Daoy (cell line): ENCODE results near the gene RNF144B. TPM values are rescaled to one million over a fixed set of nuclear protein-coding genes. Genes with fewer than 3 reads are reported as not detected.
"Not testable (repeated sequence)": the region's sequence is repeated elsewhere in the genome, so short reads cannot be mapped to it uniquely, and the experiment has no call there.

Source experiments
- DNase-seq: peaks from one replicate; pipeline ENCODE4 v3.0.0-alpha.2; 2015; ENCODE audit warnings: low read depth
- total RNA-seq: library from RNA; depleted of rRNA; stranded (reverse); fragments of >200 nt; shearing (Covaris generic); gene quantifications from 2 replicates; pipeline ENCODE4 v1.2.3, GENCODE V29; 2014

RNF144B gene
- total RNA-seq, 1 experiment from 2014 or later: 2.3 TPM

DNA sequence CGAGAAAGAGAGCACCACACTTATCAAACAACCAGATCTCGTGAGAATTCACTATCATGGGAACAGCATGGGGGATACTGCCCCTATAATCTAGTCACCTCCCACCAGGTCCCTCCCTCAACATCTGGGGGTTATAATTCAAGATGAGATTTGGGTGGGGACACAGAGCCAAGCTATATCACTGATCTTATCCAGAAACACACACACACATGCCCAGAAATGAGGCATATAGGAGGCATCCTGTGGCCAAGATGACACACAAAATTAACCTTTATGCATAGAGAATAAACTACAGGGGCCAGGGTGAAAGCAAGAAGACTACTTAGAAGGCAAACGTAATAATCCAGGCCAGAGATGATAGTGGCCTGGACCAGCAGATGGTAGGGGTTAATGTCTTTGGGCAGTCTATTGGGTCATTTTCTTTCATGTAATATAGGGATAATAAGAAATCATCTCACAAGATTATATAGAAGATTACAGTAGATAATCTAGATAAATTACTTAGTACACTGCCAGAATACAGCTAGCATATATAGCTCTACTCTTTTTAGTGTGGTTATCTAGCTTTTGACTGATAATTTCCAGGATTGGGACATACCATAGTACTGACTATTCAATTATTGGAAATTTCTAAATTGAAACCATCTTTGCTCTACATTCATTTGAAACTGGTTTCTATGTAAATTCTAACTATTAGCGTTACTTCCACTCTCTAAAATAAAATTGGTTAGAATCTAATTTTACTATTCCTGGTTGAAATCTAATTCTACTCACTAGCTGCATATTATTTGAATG, 20.0 kb downstream of the RNF144B start:
- DNase-seq: peak; percentile 29

DNA sequence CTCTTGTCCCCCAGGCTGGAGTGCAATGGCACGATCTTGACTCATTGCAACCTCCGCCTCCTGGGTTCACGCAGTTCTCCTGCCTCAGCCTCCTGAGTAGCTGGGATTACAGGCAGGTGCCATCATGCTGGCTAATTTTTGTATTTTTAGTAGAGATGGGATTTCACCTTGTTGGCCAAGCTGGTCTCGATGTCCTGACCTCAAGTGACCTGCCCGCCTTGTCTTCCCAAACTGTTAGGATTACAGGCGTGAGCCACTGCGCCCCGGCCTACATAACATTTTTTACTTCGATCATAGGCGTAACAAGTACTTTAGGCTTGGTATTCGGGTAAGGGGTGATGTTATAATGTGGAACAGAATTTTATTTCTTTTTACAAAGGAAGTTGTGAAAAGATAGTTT, 22.5 kb downstream of the RNF144B start:
- not testable (repeated sequence) for DNase-seq

DNA sequence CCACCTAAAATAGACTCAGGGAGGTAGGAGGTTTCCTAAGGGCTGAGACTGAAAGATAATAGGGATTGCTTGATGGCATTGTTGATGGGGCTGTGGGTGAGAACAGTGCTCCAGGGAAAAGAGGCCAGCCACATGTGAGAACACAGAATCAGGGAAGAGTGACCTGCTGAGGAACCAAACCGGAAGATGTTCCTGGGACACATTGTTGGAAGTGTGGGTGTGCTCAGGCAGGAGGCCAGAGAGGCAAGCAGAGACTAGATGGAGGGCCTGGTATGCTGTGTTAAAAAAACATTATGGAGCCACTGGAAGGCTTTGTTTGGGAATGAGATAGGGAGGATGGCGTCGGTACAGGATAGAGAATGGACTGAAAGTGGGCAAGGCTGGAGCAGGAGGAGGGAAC, 23.3 kb downstream of the RNF144B start:
- no peak for DNase-seq

DNA sequence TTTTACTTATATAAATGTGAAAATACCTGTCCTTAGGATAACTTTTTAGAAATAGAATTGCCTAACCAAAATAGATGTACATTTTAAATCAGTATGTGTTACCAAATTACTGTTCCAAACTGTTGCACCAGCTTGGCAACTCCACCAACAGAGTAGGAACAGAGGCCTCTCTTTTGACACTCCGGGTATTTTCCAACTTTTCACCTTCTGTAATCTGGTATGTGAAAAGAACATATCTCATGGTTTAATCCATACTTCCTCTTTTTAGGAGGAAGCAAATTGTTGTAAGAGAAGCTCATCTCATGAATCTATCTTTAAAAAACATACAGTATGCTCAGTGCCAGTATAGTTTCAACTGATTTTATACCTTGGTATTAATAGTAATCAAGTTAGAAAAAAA, 24.9 kb downstream of the RNF144B start:
- no peak for DNase-seq

DNA sequence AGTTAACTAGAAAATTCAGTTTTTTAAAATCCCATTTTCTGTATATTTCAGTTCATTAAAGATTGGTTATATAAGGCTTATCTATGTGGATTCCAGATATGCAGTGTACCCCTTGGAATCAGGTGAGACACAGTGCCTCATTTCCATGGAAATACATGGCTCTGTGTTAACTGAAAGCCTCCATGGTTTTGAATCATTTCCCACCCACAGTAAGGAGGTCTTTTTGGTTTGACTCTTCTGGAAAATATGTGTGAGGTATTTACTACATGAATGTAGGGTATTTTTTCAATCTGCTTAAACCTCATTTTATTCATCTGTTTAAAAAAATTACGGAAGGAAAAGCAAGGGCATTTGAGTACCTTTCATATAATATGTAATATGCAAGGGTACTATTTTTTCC, 25.5 kb downstream of the RNF144B start:
- no peak for DNase-seq

DNA sequence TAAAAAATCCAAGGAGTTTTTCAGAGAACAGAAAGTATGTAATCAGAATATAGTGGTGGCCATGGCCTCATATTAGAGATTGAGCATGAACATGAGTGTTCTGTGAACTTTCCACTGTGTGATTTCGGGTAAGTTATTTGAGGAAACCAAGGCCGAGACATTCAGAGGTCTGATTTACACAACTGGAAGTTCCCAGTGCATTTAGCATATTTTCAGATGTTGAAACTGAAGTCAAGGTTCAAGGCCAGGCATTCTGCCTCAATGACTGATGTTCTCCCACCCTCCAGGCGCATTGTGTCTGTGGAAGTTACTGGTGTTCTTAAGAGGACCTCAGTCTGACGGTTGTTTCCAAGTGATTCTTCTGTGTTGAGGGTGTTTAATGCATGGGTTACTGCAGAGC, 26.2 kb downstream of the RNF144B start:
- DNase-seq: no peak

DNA sequence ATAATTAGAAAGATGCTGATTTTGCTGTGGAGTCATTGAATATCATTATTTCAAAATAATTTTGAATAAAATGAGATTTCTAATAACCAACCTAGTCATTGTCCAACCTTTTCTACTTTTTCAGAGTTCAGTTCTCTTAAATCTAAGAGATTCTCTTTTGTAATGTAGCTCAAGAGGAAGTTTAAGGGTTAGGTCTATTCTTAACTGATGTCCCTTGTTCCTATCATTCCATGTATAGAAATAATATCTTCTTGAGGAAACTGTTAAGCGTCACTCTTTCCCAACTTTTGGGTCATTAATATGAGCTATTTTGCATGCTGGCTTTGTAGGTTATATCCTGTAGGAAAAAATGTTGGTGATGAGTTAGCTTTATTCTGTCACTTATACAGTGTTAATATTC, 27.0 kb downstream of the RNF144B start:
- DNase-seq: no peak

DNA sequence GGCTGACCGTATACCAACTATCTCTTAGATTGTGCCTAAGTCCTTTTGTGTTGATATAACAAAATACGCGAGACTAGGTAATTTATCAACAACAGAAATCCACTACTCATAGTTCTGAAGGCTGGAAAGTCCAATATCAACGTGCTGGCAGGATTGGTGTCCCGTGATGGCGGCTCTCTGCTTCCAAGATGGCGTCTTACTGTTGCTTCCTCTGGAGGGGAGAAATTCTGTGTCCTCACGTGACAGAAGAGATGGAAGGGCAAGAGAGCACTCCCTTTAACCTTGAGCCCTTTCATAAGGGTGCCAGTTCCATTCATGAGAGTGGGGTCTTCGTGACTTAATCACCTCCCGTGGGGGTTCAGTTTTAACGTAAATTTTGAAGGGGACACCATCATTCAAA, 28.1 kb downstream of the RNF144B start:
- DNase-seq: no peak

DNA sequence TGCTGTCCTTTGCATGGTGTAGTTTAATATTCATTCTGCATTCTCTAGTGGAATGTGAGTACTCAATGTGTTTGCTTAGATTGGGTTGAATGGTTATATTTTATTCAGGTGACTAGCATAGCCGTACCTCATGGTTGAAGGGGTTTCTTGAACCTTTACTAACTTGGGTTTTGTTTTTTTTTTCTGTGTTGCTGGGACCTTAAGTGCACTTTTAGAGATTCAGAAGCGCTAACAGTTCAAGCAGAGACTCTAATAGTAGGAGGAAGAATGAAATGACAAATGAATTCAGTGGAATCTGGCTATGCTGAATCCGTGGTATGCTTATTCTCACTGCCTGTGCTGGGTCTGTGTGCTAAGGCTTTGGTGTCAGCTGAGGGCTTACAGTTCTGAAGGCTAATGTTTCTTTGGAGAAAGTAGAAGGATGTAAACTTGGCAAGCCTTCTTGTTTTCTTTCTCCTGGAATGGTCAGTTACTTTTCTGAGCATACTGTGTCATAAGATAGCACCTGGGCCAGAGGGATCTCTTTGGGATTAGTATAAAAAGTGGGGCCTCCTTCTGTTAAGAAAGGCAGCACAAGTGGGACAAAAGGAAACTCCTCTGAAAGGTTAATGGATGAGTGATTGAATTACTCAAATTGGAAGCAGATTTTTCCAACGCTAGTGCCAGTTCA, 28.7 kb downstream of the RNF144B start:
- DNase-seq: no peak

DNA sequence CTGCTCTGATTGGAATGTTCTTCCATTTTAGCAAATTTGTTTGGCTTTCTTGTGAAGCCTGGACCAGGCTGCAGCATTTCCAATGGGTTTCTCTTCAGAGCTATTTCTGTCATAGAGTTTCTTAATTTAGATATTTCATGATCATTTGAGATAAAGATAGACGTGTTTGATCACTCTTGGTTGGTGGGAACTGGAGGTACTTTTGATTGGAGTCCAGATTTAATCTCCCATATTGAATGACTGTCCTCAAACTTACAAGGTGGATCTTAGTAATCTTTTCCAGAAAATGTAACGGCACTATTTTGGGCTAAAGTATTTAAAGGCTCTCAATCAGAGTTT, 29.2 kb downstream of the RNF144B start:
- no peak for DNase-seq

DNA sequence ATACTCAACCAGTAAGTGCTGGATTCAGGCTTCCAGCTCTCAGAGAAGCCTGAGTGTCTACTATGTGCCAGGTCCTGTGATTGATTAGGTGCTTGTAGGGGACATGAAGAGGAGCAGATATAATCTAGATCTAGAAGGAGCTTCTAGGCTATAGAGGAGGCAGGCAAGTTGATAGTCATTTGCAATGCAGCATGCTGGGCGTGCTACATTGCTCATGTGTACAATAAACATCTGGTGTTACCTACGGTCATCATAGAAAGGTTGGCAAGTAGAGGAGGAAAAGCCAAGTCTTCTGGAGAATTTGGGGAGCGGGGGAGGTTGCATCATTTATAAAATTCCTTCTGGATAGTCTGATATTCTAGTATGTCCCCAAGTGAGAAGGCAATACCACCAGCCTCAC, 33.2 kb downstream of the RNF144B start:
- DNase-seq: no peak

DNA sequence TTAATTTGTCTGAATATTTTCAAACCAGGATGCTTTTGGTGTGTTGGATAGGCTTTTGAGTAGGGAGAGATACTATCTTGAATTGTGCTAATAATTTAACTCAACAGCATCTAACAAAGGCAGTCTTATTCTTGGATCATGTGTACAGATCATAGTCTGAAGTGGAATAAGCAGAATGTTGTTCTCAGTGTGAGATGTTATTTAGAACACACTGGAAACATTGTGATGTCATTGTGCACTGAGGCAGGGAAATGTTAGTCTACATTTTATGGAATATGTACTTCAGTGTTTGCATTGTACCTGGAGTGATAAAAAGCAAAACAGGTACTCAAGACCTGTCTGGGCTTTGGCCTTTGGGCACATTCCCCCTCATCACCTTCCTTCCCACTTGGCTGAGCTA, 35.0 kb downstream of the RNF144B start:
- DNase-seq: no peak

DNA sequence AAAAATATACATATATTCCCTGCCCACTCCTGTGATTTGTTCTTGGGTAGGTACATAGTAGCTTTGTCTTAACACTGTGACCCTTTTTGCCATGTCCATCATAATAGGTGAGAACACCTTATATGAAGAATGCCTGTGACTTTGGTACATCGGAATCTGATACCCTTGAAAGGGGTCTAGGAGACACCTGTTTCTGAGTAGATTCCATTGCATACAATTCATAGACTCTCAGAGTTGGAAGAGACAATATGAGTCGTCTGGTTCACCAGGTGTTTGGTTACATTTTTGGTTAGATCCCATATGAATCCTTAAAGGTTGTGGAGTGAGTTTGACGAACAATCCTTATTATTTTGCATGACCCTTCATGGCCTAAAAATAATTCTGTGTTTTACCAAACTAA, 36.3 kb downstream of the RNF144B start:
- no peak for DNase-seq

DNA sequence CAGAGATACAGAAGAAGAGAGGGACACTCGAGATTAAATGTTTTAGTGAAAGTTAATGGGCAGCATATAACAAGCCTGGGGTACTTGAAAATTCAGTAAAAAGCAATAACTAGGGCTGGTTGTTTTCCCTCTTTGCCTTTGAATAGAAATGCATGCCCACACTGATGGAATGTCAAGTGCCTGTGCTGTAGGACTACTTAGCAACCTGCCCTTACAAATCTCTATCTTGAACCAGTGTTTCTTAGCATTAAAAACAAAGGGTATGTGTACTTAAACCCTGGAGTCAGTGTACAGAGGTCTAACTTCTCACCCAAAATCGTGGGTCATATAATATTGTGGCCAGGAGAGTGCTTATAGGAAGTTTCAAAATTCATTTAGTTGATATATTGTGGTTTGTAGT, 37.1 kb downstream of the RNF144B start:
- DNase-seq: no peak

DNA sequence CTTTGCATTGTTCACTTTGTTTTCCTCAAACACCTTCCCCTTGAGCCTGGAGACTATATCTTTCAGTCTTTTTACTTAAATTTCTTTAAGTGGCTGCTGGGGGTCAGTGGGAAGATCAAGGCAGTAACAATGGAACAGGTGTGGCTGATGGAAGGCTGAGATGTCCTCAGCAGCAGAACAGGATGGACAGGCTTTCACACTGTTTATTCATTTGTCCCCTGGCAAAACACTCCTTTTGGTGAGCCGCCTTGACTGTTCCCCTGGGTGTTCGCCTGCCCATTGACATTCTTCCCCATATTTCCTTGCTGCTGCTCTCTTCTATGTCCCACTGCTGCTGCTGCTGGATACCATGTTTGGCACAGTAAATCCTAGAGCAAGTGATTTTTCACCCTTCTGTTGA, 38.1 kb downstream of the RNF144B start:
- DNase-seq: no peak

DNA sequence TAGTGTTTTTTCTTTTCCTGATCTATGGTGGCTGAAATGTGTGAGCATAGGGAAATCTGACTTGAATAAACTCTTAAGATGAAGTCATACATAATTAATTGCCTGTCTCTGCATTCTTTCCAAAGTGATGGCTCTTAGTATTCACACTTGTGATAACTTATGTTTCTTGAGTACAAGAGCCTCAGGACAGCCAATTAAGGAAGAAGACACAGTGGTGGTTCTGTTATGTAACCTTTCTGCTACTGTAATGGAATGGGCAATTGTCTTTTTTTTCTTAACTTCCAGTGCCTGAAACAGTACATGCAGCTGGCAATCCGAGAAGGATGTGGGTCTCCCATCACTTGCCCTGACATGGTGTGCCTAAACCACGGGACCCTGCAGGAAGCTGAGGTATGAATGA, 40.1 kb downstream of the RNF144B start:
- no peak for DNase-seq

DNA sequence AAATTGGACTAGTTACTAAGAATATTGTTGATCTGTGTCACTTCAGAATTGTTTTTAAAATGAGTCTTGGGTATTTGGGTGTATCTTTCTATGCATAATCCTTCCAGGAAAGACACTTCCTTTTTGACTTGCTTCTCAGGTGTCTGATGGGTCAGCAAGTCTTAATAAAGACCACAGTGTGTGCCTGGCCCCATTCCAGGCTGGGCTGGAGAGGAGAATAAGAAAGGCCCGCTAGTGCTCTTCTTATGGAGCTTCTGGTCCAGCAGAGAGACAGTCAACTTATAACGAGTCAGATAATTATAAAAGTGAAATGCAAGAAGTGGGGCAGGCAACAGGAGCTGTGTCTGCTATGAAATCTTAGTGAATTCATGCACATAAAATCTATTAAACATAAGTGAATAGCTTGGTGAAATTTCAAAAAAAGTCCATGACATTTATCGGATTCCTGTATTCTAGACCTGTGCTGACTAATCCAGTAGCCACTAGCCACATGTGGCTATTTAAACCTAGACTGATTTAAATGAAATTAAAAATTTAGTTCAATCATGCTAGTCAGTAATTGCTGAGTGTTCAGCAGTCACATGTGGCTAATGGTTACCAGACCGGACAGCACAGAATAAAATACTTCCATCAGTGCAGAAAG, 42.6 kb downstream of the RNF144B start:
- DNase-seq: no peak

DNA sequence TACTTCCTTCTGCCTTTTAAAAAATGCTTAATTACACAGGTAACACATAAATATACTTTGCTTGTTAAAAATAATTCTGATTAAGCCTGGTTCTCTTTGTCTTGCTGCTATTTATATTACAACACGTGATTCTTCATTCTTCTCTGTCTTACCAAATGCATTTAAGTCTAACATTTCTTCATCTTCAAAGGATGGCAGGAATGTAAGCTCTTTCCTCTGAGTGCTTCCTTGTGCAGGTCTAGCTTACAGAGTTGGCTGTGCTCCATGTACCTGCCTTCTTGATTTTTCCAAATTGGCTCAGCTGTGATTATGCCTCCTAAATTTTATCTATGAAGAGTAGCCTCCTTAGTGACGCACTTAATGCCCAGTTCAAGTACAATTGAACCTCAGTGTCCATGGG, 44.4 kb downstream of the RNF144B start:
- no peak for DNase-seq

DNA sequence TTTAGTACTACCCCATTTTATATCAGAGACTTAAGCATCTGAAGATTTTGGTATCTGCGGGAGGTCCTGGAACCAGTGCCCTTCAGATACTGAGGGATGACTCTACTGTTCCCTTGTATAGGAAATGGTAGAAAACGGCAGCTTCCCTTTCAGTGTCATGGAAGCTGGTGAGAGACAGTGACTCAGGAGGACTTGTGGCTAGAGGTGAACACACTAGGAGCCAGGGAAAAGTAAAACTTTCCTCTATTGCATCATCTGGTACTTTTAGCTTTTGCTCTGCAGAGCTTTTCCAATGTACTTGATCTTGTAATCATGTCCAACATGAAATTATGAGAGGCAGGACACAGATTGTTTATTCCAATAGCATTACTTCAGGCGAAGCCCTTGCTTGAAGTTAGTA, 45.0 kb downstream of the RNF144B start:
- peak; percentile 57 for DNase-seq

DNA sequence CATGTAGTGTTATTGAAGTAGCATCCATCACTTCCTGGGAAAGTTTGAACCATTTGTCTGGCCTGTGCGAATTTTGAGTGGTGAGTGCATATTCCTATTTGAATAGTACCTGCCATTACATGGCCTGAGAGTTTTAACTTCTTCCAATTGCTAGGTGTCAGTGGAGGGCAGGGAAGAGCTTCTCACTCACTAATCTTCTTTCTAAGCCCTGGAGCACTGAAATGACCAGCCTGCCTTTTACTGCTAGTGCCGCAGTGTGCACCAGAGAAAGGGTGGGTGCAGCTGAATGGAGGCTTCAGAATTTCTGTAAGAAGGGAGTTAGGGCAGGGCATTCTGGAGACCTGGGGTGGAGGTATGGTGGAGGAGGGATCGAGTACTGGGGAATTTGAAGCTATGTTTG, 45.5 kb downstream of the RNF144B start:
- DNase-seq: no peak

DNA sequence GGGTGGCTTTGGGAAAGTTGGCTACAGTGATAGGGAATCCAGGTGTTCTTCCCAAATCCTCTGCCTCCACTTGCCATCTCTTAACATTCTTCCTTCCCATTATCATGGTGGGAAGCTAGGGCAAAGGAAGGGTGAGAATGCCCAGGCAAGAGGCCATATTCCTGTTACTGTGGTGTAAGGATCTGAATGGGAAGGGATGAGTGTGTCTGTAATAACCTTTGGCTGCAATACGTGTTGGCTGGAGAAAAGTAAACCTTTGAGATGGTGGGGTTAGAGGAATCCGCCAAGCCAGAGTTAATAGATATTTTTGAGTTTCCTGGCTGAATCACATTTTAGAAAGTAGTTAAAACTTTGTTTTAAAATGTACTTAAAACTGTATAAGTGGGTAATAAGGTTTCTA, 45.9 kb downstream of the RNF144B start:
- no peak for DNase-seq

DNA sequence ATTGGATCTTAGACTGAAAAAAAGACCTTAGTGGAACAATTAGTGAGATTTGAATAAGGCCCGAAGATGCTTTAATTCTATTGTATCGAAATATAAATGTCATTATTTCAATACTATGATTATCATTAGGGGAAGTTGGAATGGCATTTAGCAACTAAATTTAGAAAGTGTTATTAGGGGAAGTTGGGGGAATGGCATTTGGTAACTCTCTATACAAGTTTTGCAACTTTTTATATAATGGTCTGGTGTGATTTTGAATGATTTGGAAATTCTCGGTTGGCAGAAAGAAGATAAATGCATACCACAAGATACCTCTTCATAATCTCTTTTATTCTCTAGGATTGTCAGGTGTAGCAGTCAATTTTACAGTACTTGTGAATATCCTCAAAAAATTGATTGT, 49.2 kb downstream of the RNF144B start:
- DNase-seq: no peak

DNA sequence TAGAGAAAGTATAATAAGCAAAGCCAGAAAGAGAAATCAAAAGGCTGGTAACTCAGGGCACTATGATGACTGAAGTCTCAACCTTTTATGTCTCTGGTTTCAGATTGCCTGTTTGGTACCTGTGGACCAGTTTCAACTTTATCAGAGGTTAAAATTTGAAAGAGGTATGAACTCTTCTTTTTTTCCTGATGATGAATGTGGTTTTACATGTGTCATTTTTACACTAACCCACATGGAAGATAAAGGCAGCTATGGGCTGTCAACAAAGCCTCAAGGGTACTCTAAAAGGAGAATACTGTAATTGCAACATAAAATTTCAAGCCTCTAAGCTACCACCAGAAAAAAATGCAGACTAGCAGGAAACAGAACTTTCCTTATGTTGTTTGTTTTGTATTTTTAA, 52.4 kb downstream of the RNF144B start:
- DNase-seq: no peak
